ENCODE measurements around the gene EFCAB14. TPM values are rescaled to one million over a fixed set of nuclear protein-coding genes. Genes with fewer than 3 reads are reported as not detected.
"Not testable (repeated sequence)": the region's sequence is repeated elsewhere in the genome, so short reads cannot be mapped to it uniquely, and the experiment has no call there.

The EFCAB14 gene
- total and polyA plus RNA-seq, 2 experiments from 2014 or later: 33.6 to 33.9 TPM

GRCh38 chr1:46703927-46704641 is 14.8 kb downstream of the EFCAB14 start:
- Histone ChIP-seq H3K36me3 (peaks cover 41% of the 10 kb centered on the region), H3K9me3 (ENCODE audit: low read depth) (no peaks in the 10 kb centered on the region), H3K4me1 (ENCODE audit: low read depth) (no peaks in the 10 kb centered on the region), H3K27ac (no peak overlapping the region), H3K4me3 (no peak overlapping the region), H3K27me3 (no peaks in the 10 kb centered on the region)
- TF ChIP-seq CTCF (IDR thresholded peaks at IDR 0.05; ENCODE audit: low read depth, low read length): no peak
- DNase-seq (ENCODE audit: low read depth in 1 of 2, low spot score in 1 of 2): no peak

- no peak for DNase-seq (ENCODE audit: low read depth in 1 of 2, low spot score in 1 of 2)
- no peaks in the 10 kb centered on the region for H3K27me3 ChIP-seq
- no peaks in the 10 kb centered on the region for H3K4me1 ChIP-seq (ENCODE audit: low read depth)
- H3K27ac ChIP-seq: no peak overlapping the region
- no peak overlapping the region for H3K4me3 ChIP-seq
- H3K9me3 ChIP-seq (ENCODE audit: low read depth): no peaks in the 10 kb centered on the region
- peaks cover 28% of the 10 kb centered on the region for H3K36me3 ChIP-seq
- no peak for TF ChIP-seq CTCF (IDR thresholded peaks at IDR 0.05; ENCODE audit: low read depth, low read length)
Observed at GRCh38 chr1:46699666-46700065, 19.2 kb downstream of the EFCAB14 start.

GRCh38 chr1:46697053-46697452 is 21.9 kb downstream of the EFCAB14 start:
- Histone ChIP-seq H3K4me3 (no peak overlapping the region), H3K27ac (no peak overlapping the region), H3K27me3 (no peaks in the 10 kb centered on the region), H3K9me3 (ENCODE audit: low read depth) (no peaks in the 10 kb centered on the region), H3K36me3 (peaks cover 26% of the 10 kb centered on the region), H3K4me1 (ENCODE audit: low read depth) (peaks cover 12% of the 10 kb centered on the region)
- DNase-seq (ENCODE audit: low read depth in 1 of 2, low spot score in 1 of 2): no peak
- TF ChIP-seq CTCF (IDR thresholded peaks at IDR 0.05; ENCODE audit: low read depth, low read length): no peak

- not testable (repeated sequence) for H3K27ac ChIP-seq; H3K4me3 ChIP-seq; H3K27me3 ChIP-seq; DNase-seq (ENCODE audit: low read depth in 1 of 2, low spot score in 1 of 2); H3K9me3 ChIP-seq (ENCODE audit: low read depth)
- peaks cover 40% of the 10 kb centered on the region for H3K36me3 ChIP-seq
- peaks cover 12% of the 10 kb centered on the region for H3K4me1 ChIP-seq (ENCODE audit: low read depth)
Observed at GRCh38 chr1:46694676-46695075, 24.2 kb downstream of the EFCAB14 start.

GRCh38 chr1:46692811-46693770 is 25.8 kb downstream of the EFCAB14 start:
- Histone ChIP-seq H3K4me3 (no peak overlapping the region), H3K27ac (peak overlapping the region; percentile 53), H3K27me3 (no peaks in the 10 kb centered on the region), H3K4me1 (ENCODE audit: low read depth) (peaks cover 12% of the 10 kb centered on the region), H3K9me3 (ENCODE audit: low read depth) (no peaks in the 10 kb centered on the region), H3K36me3 (peaks cover 51% of the 10 kb centered on the region)
- TF ChIP-seq CTCF (IDR thresholded peaks at IDR 0.05; ENCODE audit: low read depth, low read length): no peak
- peak in 1 of 2 donors; percentile 53 for DNase-seq (ENCODE audit: low read depth in 1 of 2, low spot score in 1 of 2)
